Measurements from ENCODE around the gene CACUL1.
"Not testable (repeated sequence)": the region's sequence is repeated elsewhere in the genome, so short reads cannot be mapped to it uniquely, and the experiment has no call there.

- TF ChIP-seq POLR2A (IDR thresholded peaks at IDR 0.05; ENCODE audit: low read depth); CTCF (IDR thresholded peaks at IDR 0.05): not testable (repeated sequence)
Observed at GRCh38 chr10:118782916-118783465, 28.2 kb upstream of the CACUL1 start.
